Lower lobe of right lung (tissue), 2 donors: ENCODE results near the gene G2E3. TPM values are rescaled to one million over a fixed set of nuclear protein-coding genes. Genes with fewer than 3 reads are reported as not detected.

Experiments used
- ATAC-seq, 2 donors: fragments of 200-7000 bp; cut with Tn5 transposase; one replicate each; pipeline ENCODE4 v1.9.1; 2020 to 2022; ENCODE audit warnings: mild to moderate bottlenecking in 2 of 2, moderate library complexity in 2 of 2
- DNase-seq: peaks from one replicate; pipeline ENCODE4 v3.0.0-alpha.2; 2020
- H3K27ac ChIP-seq: fragments of 200-600 bp; one replicate; pipeline ENCODE4 v1.8.0; 2022
- H3K27me3 ChIP-seq: fragments of 200-600 bp; one replicate; pipeline ENCODE4 v1.8.0; 2022; ENCODE audit warnings: low read depth
- H3K36me3 ChIP-seq: fragments of 200-600 bp; one replicate; pipeline ENCODE4 v1.8.0; 2022; ENCODE audit warnings: mild to moderate bottlenecking
- H3K4me1 ChIP-seq: fragments of 200-600 bp; one replicate; pipeline ENCODE4 v1.8.0; 2022
- H3K4me3 ChIP-seq: fragments of 200-600 bp; one replicate; pipeline ENCODE4 v1.8.0; 2022; ENCODE audit warnings: mild to moderate bottlenecking
- H3K9me3 ChIP-seq: fragments of 200-600 bp; one replicate; pipeline ENCODE4 v1.8.0; 2022
- intact Hi-C: fragments of 100-400 bp; cut with DNase I; formaldehyde crosslinking; loops from one replicate; pipeline ENCODE4 v1.11.0; 2022
- total RNA-seq: library from RNA; stranded (reverse); fragmentation: NEBNext Ultra II Directional; extraction: Animal tissue kit (Norgen Biotek cat#: 25700); gene quantifications from one replicate; pipeline ENCODE4 v1.2.1, GENCODE V29; 2021
- TF ChIP-seq, protein P1 (sequence below): fragments of 200-600 bp; IDR thresholded peaks from one replicate; pipeline ENCODE4 v1.8.0; 2022; ENCODE audit warnings: antibody characterized with exemption, mild to moderate bottlenecking
- donor health status: DM: no; HTN: yes; CAD: no; lungs with severe emphysema.

Gene G2E3
- total RNA-seq, 1 donor from 2014 or later = 14.3 TPM

DNA sequence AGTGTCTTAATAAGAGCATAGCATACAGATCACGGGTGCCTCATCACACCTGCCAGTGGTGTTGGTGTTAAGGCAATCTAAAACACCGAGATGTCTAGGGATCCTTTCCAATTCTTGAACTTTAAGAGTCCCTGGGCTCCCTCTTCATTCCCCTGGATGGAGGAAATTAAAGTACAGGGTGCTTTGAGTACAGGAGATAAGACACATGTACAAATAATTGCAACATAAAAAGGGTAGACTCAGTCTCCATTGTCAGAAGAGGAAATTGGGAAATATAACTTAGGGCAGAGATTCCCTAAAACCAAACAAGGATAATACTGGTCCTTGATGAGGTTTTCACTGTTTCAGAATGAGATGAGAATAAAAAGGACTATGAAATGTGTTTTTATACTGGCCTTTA, 98.1 kb downstream of the G2E3 start:
- no peak overlapping the region for H3K27ac ChIP-seq
- peak; percentile 19 to 21 for ATAC-seq
- TF ChIP-seq, protein P1, sequence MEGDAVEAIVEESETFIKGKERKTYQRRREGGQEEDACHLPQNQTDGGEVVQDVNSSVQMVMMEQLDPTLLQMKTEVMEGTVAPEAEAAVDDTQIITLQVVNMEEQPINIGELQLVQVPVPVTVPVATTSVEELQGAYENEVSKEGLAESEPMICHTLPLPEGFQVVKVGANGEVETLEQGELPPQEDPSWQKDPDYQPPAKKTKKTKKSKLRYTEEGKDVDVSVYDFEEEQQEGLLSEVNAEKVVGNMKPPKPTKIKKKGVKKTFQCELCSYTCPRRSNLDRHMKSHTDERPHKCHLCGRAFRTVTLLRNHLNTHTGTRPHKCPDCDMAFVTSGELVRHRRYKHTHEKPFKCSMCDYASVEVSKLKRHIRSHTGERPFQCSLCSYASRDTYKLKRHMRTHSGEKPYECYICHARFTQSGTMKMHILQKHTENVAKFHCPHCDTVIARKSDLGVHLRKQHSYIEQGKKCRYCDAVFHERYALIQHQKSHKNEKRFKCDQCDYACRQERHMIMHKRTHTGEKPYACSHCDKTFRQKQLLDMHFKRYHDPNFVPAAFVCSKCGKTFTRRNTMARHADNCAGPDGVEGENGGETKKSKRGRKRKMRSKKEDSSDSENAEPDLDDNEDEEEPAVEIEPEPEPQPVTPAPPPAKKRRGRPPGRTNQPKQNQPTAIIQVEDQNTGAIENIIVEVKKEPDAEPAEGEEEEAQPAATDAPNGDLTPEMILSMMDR = no peak
- no peaks in the 10 kb centered on the region for H3K27me3 ChIP-seq
- no peak overlapping the region for H3K4me3 ChIP-seq
- H3K4me1 ChIP-seq = no peaks in the 10 kb centered on the region
- peaks cover 70% of the 10 kb centered on the region for H3K36me3 ChIP-seq
- no peaks in the 10 kb centered on the region for H3K9me3 ChIP-seq
- intact Hi-C loops = no loop called here
- no peak for DNase-seq

DNA sequence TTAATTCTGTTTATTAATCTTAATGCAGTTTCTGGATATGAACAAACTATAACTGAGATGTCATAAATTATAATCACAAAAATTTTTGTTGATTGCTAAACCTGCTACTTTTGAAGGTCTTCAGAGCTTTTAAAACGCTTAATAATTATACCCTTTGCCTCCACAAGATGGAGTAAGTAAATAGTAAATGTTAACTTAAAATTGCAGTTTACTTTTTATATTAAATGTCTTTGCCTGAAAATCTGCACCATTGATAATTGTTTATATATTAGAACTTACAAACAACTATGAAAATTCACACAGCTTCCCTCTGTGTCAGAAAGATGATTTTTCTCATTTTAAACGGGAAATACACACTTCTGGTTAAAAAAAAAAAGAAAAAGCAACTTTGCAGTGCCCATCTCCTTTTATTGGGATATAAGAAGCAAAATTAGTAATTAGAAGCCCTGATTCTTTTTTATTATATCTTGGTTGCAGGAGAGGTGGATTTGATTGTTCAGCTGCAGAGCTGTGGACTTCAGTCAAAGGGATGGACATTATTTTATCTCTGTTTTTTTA, 98.7 kb downstream of the G2E3 start:
- TF ChIP-seq, protein P1 = no peak
- Histone ChIP-seq H3K27me3 (no peaks in the 10 kb centered on the region), H3K27ac (no peak overlapping the region), H3K4me3 (no peak overlapping the region), H3K9me3 (no peaks in the 10 kb centered on the region), H3K4me1 (no peaks in the 10 kb centered on the region), H3K36me3 (peaks cover 67% of the 10 kb centered on the region)
- DNase-seq (no peak), ATAC-seq (no peak)
- intact Hi-C loops = no loop called here

DNA sequence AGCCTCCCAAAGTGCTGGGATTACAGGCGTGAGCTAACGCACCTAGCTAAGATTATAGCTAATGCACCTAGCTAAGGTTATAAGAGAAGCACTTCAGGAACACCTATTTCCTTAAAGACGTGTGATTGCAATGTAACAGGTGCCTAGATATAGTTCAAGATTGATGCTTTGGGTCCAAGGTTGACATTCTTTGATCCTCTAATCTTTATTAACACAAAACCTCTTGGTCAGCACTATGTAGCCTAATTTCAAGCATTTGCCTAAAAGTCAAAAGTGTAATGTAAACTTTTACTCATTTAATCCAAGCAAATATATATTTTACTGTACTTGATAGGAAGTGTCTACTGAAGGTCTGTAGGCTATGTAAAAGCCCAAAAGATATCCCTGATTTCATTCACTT, 99.7 kb downstream of the G2E3 start:
- TF ChIP-seq, protein P1 = no peak
- Histone ChIP-seq H3K27me3 (no peaks in the 10 kb centered on the region), H3K27ac (no peak overlapping the region), H3K36me3 (peaks cover 63% of the 10 kb centered on the region), H3K4me1 (no peaks in the 10 kb centered on the region), H3K9me3 (no peaks in the 10 kb centered on the region), H3K4me3 (no peak overlapping the region)
- intact Hi-C loops = no loop called here
- DNase-seq = no peak
- no peak for ATAC-seq

DNA sequence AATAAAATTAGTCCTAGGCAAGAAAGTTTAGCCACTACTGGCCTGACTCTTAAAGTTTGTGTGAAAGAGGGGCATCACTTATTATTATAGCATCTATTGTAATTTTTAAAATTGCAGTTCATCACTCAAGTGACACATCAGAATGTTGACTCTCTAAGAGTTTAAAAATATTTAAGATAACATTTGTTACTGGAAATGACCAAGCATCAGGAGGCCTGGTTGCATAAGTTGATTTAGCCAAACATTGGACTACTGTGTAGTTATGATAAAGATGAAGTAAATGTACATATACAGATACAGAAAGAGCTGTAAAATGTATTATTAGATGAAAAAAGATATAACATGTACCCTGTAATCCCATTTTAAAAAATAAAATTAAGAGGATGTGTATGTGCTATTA, 110.6 kb downstream of the G2E3 start:
- intact Hi-C loops = no loop called here
- H3K27ac ChIP-seq = no peak overlapping the region
- H3K4me1 ChIP-seq = no peaks in the 10 kb centered on the region
- H3K27me3 ChIP-seq = no peaks in the 10 kb centered on the region
- DNase-seq = no peak
- H3K36me3 ChIP-seq = peaks cover 33% of the 10 kb centered on the region
- no peak for ATAC-seq
- TF ChIP-seq, protein P1 = no peak
- no peaks in the 10 kb centered on the region for H3K9me3 ChIP-seq
- H3K4me3 ChIP-seq = no peak overlapping the region

Other genes starting within 250 kb of the G2E3 start
- 73.8 TPM for gene SCFD1, start 63.2 kb downstream of the G2E3 start, total RNA-seq